SK-N-MC (cell line): ENCODE data around the gene LRRC23.

Experiments used
- EZH2 ChIP-seq: fragments of 200-600 bp; sonication (generic); IDR thresholded peaks from one replicate; pipeline ENCODE4 v1.6.1; 2017; ENCODE audit warnings: antibody characterized with exemption
- FOXP2 ChIP-seq: optimal IDR thresholded peaks from 2 replicates; pipeline ENCODE3; 2011; ENCODE audit warnings: mild to moderate bottlenecking, moderate library complexity; ENCODE audit not compliant: insufficient read depth; ENCODE audit errors: extremely low read length, control extremely low read depth
- POLR2AphosphoS5 ChIP-seq: IDR thresholded peaks from 2 replicates; pipeline ENCODE4 v1.6.1; 2012; ENCODE audit warnings: mild to moderate bottlenecking, low read depth, low read length, borderline replicate concordance

DNA sequence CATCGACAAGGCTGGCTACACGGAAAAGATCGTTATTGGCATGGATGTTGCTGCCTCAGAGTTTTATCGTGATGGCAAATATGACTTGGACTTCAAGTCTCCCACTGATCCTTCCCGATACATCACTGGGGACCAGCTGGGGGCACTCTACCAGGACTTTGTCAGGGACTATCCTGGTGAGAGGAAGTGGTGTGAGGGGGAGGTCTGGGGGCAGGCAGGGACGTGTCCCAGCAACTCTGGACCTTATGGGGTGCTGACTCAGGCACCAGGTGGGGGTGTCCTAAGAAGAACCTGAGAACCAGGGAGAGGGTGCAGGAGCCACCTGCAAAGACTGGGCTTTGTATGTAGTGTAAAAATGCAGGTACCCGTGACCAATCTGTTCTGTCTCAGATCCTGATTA is 15.0 kb downstream of the LRRC23 start:
- TF ChIP-seq EZH2 (no peak), FOXP2 (no peak), POLR2AphosphoS5 (no peak)
